GM23338 (cell line): ENCODE results near the gene AFAP1L1. TPM values are rescaled to one million over a fixed set of nuclear protein-coding genes. Genes with fewer than 3 reads are reported as not detected.

Source experiments
- ATAC-seq: fragments of 200-7000 bp; cut with Tn5 transposase; 3 replicates; pipeline ENCODE4 v1.9.1; 2020
- DNase-seq: peaks from one replicate; pipeline ENCODE4 v3.0.0-alpha.2; 2015; ENCODE audit warnings: low spot score
- H2AFZ ChIP-seq: fragments of 200-600 bp; sonication (generic); 2 replicates; pipeline ENCODE4 v1.8.0; 2016; ENCODE audit warnings: antibody characterized with exemption, mild to moderate bottlenecking, moderate library complexity
- H3F3A ChIP-seq: fragments of 200-600 bp; sonication (generic); replicated peaks from 2 replicates; pipeline ENCODE4 v1.8.0; 2017; ENCODE audit warnings: antibody characterized with exemption, mixed run types, low read depth
- H3K27ac ChIP-seq: fragments of 200-600 bp; sonication (generic); 2 replicates; pipeline ENCODE4 v1.6.1; 2016; ENCODE audit warnings: low read depth
- H3K27me3 ChIP-seq: fragments of 200-600 bp; sonication (generic); 2 replicates; pipeline ENCODE4 v1.8.0; 2016; ENCODE audit warnings: mild to moderate bottlenecking, mixed run types, moderate library complexity; ENCODE audit not compliant: insufficient read depth
- H3K36me3 ChIP-seq: fragments of 200-600 bp; sonication (generic); 2 replicates; pipeline ENCODE4 v1.8.0; 2016; ENCODE audit warnings: mild to moderate bottlenecking; ENCODE audit not compliant: insufficient read depth
- H3K4me1 ChIP-seq: fragments of 200-600 bp; sonication (generic); 2 replicates; pipeline ENCODE4 v1.8.0; 2016; ENCODE audit warnings: mild to moderate bottlenecking, moderate library complexity; ENCODE audit not compliant: insufficient read depth
- H3K4me2 ChIP-seq: fragments of 200-600 bp; sonication (generic); 2 replicates; pipeline ENCODE4 v1.7.1; 2017; ENCODE audit warnings: mixed run types
- H3K4me3 ChIP-seq: fragments of 200-600 bp; sonication (generic); 2 replicates; pipeline ENCODE4 v1.6.1; 2016; ENCODE audit warnings: mixed run types
- H3K79me2 ChIP-seq: fragments of 200-600 bp; sonication (generic); replicated peaks from 2 replicates; pipeline ENCODE4 v1.8.0; 2017; ENCODE audit warnings: mild to moderate bottlenecking; ENCODE audit not compliant: insufficient read depth
- H3K9me2 ChIP-seq: fragments of 200-600 bp; sonication (generic); 2 replicates; pipeline ENCODE4 v1.8.0; 2017; ENCODE audit not compliant: insufficient read depth
- H4K20me1 ChIP-seq: fragments of 200-600 bp; sonication (generic); replicated peaks from 2 replicates; pipeline ENCODE4 v1.8.0; 2017; ENCODE audit warnings: mild to moderate bottlenecking; ENCODE audit not compliant: insufficient read depth
- H3K27ac Mint-ChIP-seq: 2 replicates; pipeline ENCODE4 v1.8.0; 2020; ENCODE audit warnings: inconsistent platforms, mild to moderate bottlenecking, moderate library complexity, mixed read lengths
- H3K27me3 Mint-ChIP-seq: 3 replicates; pipeline ENCODE4 v1.8.0; 2022; ENCODE audit warnings: low read depth, mild to moderate bottlenecking, moderate library complexity, mixed read lengths, inconsistent platforms; ENCODE audit not compliant: insufficient read depth, poor library complexity
- H3K36me3 Mint-ChIP-seq: 3 replicates; pipeline ENCODE4 v1.8.0; 2021; ENCODE audit warnings: low read depth, mild to moderate bottlenecking, inconsistent platforms, moderate library complexity, mixed read lengths
- H3K4me1 Mint-ChIP-seq: 3 replicates; pipeline ENCODE4 v1.8.0; 2020; ENCODE audit warnings: mild to moderate bottlenecking, inconsistent platforms, mixed read lengths
- H3K4me3 Mint-ChIP-seq: 3 replicates; pipeline ENCODE4 v1.8.0; 2021; ENCODE audit warnings: moderate library complexity, mild to moderate bottlenecking, inconsistent platforms, mixed read lengths
- H3K9me3 Mint-ChIP-seq: 3 replicates; pipeline ENCODE4 v1.8.0; 2020; ENCODE audit warnings: moderate library complexity, mild to moderate bottlenecking, inconsistent platforms, mixed read lengths
- CREB1 ChIP-seq: fragments of 250-450 bp; sonication (Bioruptor Pico); IDR thresholded peaks from 2 replicates; pipeline ENCODE4 v1.5.0; 2020; ENCODE audit warnings: low read depth, mild to moderate bottlenecking, moderate library complexity
- EZH2phosphoT487 ChIP-seq: fragments of 200-600 bp; sonication (generic); IDR thresholded peaks from one replicate; pipeline ENCODE4 v1.8.1; 2018; ENCODE audit warnings: antibody characterized with exemption; ENCODE audit not compliant: unreplicated experiment
- POLR2AphosphoS5 ChIP-seq: IDR thresholded peaks from 2 replicates; pipeline ENCODE4 v1.6.1; 2016; ENCODE audit warnings: antibody characterized with exemption, low read depth
- STAT1 ChIP-seq: IDR thresholded peaks from one replicate; pipeline ENCODE4 v1.6.1; 2016; ENCODE audit warnings: antibody characterized with exemption; ENCODE audit not compliant: unreplicated experiment
- ZNF331 ChIP-seq: fragments of 250-450 bp; sonication (Bioruptor Pico); IDR thresholded peaks from 2 replicates; pipeline ENCODE4 v1.5.0; 2020; ENCODE audit warnings: low read depth, mild to moderate bottlenecking, moderate library complexity
- polyA plus RNA-seq: library from polyadenylated mRNA; unstranded; fragments of >200 nt; fragmentation: Nextera tagmentation; extraction: Ambion mirVana; gene quantifications from 2 replicates; pipeline ENCODE4 v1.2.1, GENCODE V29; 2016
- total RNA-seq: library from RNA; depleted of rRNA; stranded (reverse); fragments of >200 nt; shearing (Covaris generic); gene quantifications from 2 replicates; pipeline ENCODE4 v1.2.3, GENCODE V29; 2014
- TF ChIP-seq, protein P1 (sequence below): fragments of 250-450 bp; sonication (Bioruptor Pico); IDR thresholded peaks from 2 replicates; pipeline ENCODE4 v1.5.0; 2020; ENCODE audit warnings: mild to moderate bottlenecking, moderate library complexity
- TF ChIP-seq, protein P2 (sequence below), 2 experiments: fragments of 200-600 bp in 1 of 2; sonication (generic) in 1 of 2; conservative IDR thresholded peaks; 2 replicates each; pipeline versions ENCODE4 v1.5.1 to v1.6.1; 2016 to 2017; ENCODE audit warnings: antibody characterized with exemption in 2 of 2, low read depth in 2 of 2, mild to moderate bottlenecking in 2 of 2, moderate library complexity in 1 of 2

The AFAP1L1 gene
- total and polyA plus RNA-seq, 2 experiments from 2014 or later, result 3.2 to 5.7 TPM

DNA sequence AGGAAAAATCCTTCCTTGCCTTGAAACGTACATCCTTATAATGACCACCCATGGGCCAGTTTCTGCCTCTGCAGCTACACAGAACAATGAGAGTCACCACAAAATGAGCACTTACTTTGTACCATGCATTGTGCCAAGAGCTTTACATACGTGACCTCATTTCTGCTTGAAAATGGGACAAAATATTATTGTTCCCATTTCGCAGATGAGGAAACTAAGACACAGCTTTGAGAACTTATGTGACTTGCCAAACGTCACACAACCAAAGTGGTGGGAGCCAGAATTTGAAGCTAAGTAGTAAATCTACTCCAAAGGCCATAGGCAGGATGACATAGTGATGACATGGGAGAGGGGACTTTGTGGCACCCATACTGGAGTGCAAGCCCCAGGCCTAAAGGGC lies 38.8 kb downstream of the AFAP1L1 start (continued):
- TF ChIP-seq ZNF331 (CRISPR knock-in tag) (no peak), STAT1 (no peak), CREB1 (no peak), EZH2phosphoT487 (no peak)

DNA sequence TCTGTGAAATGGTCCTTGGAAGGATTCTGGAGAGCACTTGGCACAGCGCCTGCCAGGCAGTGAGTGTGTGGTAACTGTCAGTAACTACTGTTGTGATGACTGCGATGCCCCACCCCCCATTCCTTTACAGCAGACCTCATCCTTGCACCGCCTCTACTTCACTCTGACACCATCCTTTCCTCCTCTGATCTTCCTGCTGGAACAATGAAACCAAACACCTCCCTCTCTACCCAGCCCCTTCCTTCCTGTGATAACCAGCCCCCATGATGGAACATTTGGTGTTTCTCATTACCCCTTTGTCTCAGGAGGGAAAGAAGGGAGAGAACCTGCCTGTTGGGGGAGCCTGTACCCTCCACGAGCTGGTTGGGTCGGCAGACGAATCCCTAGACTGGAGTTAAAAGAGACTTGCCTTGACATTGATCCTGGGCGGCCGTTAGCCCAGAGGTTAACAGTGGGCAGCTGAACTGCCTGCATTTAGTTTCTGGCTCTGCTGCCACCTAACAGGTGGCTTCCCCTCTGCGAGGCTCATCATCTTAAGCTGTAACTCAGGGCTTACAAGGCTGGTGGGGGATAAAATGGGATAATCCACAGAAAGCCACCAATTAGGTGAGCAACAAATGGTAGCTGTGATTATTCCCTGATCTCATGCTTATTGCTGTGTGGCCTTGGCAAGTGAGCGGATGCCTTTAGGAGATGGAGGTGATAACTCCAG lies 39.4 kb downstream of the AFAP1L1 start:
- H3F3A ChIP-seq, result no peaks in the 10 kb centered on the region
- Mint-ChIP-seq H3K4me1 (peaks cover 16% of the 10 kb centered on the region), H3K4me3 (no peak overlapping the region), H3K27ac (no peak overlapping the region), H3K9me3 (no peaks in the 10 kb centered on the region), H3K36me3 (no peaks in the 10 kb centered on the region), H3K27me3 (peaks cover 4% of the 10 kb centered on the region)
- peak; percentile 75 for ATAC-seq
- DNase-seq, result peak; percentile 47
- H3K9me2 ChIP-seq, result no peaks in the 10 kb centered on the region
- H3K4me2 ChIP-seq, result no peak overlapping the region
- no peaks in the 10 kb centered on the region for H3K4me1 ChIP-seq
- no peaks in the 10 kb centered on the region for H4K20me1 ChIP-seq
- no peaks in the 10 kb centered on the region for H3K79me2 ChIP-seq
- H3K27ac ChIP-seq, result no peak overlapping the region
- TF ChIP-seq POLR2AphosphoS5, result no peak
- TF ChIP-seq, protein P1, sequence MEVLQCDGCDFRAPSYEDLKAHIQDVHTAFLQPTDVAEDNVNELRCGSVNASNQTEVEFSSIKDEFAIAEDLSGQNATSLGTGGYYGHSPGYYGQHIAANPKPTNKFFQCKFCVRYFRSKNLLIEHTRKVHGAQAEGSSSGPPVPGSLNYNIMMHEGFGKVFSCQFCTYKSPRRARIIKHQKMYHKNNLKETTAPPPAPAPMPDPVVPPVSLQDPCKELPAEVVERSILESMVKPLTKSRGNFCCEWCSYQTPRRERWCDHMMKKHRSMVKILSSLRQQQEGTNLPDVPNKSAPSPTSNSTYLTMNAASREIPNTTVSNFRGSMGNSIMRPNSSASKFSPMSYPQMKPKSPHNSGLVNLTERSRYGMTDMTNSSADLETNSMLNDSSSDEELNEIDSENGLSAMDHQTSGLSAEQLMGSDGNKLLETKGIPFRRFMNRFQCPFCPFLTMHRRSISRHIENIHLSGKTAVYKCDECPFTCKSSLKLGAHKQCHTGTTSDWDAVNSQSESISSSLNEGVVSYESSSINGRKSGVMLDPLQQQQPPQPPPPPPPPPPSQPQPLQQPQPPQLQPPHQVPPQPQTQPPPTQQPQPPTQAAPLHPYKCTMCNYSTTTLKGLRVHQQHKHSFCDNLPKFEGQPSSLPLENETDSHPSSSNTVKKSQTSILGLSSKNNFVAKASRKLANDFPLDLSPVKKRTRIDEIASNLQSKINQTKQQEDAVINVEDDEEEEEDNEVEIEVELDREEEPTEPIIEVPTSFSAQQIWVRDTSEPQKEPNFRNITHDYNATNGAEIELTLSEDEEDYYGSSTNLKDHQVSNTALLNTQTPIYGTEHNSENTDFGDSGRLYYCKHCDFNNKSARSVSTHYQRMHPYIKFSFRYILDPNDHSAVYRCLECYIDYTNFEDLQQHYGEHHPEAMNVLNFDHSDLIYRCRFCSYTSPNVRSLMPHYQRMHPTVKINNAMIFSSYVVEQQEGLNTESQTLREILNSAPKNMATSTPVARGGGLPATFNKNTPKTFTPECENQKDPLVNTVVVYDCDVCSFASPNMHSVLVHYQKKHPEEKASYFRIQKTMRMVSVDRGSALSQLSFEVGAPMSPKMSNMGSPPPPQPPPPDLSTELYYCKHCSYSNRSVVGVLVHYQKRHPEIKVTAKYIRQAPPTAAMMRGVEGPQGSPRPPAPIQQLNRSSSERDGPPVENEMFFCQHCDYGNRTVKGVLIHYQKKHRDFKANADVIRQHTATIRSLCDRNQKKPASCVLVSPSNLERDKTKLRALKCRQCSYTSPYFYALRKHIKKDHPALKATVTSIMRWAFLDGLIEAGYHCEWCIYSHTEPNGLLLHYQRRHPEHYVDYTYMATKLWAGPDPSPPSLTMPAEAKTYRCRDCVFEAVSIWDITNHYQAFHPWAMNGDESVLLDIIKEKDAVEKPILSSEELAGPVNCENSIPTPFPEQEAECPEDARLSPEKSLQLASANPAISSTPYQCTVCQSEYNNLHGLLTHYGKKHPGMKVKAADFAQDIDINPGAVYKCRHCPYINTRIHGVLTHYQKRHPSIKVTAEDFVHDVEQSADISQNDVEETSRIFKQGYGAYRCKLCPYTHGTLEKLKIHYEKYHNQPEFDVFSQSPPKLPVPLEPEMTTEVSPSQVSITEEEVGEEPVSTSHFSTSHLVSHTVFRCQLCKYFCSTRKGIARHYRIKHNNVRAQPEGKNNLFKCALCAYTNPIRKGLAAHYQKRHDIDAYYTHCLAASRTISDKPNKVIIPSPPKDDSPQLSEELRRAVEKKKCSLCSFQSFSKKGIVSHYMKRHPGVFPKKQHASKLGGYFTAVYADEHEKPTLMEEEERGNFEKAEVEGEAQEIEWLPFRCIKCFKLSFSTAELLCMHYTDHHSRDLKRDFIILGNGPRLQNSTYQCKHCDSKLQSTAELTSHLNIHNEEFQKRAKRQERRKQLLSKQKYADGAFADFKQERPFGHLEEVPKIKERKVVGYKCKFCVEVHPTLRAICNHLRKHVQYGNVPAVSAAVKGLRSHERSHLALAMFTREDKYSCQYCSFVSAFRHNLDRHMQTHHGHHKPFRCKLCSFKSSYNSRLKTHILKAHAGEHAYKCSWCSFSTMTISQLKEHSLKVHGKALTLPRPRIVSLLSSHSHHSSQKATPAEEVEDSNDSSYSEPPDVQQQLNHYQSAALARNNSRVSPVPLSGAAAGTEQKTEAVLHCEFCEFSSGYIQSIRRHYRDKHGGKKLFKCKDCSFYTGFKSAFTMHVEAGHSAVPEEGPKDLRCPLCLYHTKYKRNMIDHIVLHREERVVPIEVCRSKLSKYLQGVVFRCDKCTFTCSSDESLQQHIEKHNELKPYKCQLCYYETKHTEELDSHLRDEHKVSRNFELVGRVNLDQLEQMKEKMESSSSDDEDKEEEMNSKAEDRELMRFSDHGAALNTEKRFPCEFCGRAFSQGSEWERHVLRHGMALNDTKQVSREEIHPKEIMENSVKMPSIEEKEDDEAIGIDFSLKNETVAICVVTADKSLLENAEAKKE (CRISPR knock-in tag), result no peak
- TF ChIP-seq, protein P2, sequence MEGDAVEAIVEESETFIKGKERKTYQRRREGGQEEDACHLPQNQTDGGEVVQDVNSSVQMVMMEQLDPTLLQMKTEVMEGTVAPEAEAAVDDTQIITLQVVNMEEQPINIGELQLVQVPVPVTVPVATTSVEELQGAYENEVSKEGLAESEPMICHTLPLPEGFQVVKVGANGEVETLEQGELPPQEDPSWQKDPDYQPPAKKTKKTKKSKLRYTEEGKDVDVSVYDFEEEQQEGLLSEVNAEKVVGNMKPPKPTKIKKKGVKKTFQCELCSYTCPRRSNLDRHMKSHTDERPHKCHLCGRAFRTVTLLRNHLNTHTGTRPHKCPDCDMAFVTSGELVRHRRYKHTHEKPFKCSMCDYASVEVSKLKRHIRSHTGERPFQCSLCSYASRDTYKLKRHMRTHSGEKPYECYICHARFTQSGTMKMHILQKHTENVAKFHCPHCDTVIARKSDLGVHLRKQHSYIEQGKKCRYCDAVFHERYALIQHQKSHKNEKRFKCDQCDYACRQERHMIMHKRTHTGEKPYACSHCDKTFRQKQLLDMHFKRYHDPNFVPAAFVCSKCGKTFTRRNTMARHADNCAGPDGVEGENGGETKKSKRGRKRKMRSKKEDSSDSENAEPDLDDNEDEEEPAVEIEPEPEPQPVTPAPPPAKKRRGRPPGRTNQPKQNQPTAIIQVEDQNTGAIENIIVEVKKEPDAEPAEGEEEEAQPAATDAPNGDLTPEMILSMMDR (conservative IDR thresholded peaks at IDR 0.05; ENCODE audit: low read depth in 2 of 2), result peak in 1 of 2 experiments; percentile 22; a peak in 1 of 4 replicates
- no peak overlapping the region for H2AFZ ChIP-seq
- H3K27me3 ChIP-seq, result no peaks in the 10 kb centered on the region
- no peak overlapping the region for H3K4me3 ChIP-seq
- H3K36me3 ChIP-seq, result no peaks in the 10 kb centered on the region
